Measurements from ENCODE around the gene WDR1. TPM values are rescaled to one million over a fixed set of nuclear protein-coding genes. Genes with fewer than 3 reads are reported as not detected.

Gene WDR1
- total RNA-seq, 1 experiment from 2014 or later, result 258 TPM

GRCh38 chr4:10095296-10095991 lies 21.2 kb downstream of the WDR1 start:
- POLR2A ChIA-PET (ENCODE audit: unreplicated experiment), result interaction anchor here (0.6 to 1.7 kb wide), 4 partner anchors 11 to 22 kb away, joined by 3 to 16 read pairs (median 10); partner anchors contain the start of gene WDR1

GRCh38 chr4:10094841-10095240 lies 21.8 kb downstream of the WDR1 start:
- Histone ChIP-seq H3K9me2 (ENCODE audit: insufficient read depth) (no peaks in the 10 kb centered on the region), H3K27ac (no peak overlapping the region), H3K4me2 (no peak overlapping the region), H4K20me1 (ENCODE audit: insufficient read depth) (peaks cover 28% of the 10 kb centered on the region), H3F3A (ENCODE audit: insufficient read depth, low read depth) (peaks cover 28% of the 10 kb centered on the region), H3K4me1 (replicated peaks; ENCODE audit: insufficient read depth) (peaks cover 39% of the 10 kb centered on the region), H3K27me3 (ENCODE audit: insufficient read depth, low read depth) (no peaks in the 10 kb centered on the region), H3K79me2 (ENCODE audit: low read depth) (peaks cover 53% of the 10 kb centered on the region), H3K4me3 (no peak overlapping the region), H3K9me3 (ENCODE audit: insufficient read depth, low read depth) (no peaks in the 10 kb centered on the region), H2AFZ (no peak overlapping the region), H3K36me3 (ENCODE audit: low read depth) (peaks cover 12% of the 10 kb centered on the region; the same call in 1 of the 2 replicates)
- no peak for DNase-seq
- CTCF ChIA-PET, result no interaction called here
- no TSS peak for BruUV-seq (replicated peaks)
- POLR2A ChIA-PET (ENCODE audit: unreplicated experiment), result no interaction called here
- intact Hi-C loops (cut with micrococcal nuclease; ENCODE audit: unreplicated experiment), result no loop called here
- TF ChIP-seq CTCF (conservative IDR thresholded peaks at IDR 0.05) (no peak), EZH2 (IDR thresholded peaks at IDR 0.05; ENCODE audit: low read depth) (no peak)

More at GRCh38 chr4:10095296-10095991, 21.2 kb downstream of the WDR1 start:
- Histone ChIP-seq H3K27ac (peak overlapping the region; percentile 71), H3K4me1 (replicated peaks; ENCODE audit: insufficient read depth) (peaks cover 39% of the 10 kb centered on the region), H3F3A (ENCODE audit: insufficient read depth, low read depth) (peaks cover 28% of the 10 kb centered on the region), H4K20me1 (ENCODE audit: insufficient read depth) (peaks cover 31% of the 10 kb centered on the region), H3K27me3 (ENCODE audit: insufficient read depth, low read depth) (no peaks in the 10 kb centered on the region), H3K79me2 (ENCODE audit: low read depth) (peaks cover 56% of the 10 kb centered on the region), H2AFZ (no peak overlapping the region), H3K4me3 (no peak overlapping the region), H3K4me2 (peak overlapping the region; percentile 71), H3K36me3 (ENCODE audit: low read depth) (peaks cover 12% of the 10 kb centered on the region; the same call in 1 of the 2 replicates), H3K9me3 (ENCODE audit: insufficient read depth, low read depth) (no peaks in the 10 kb centered on the region), H3K9me2 (ENCODE audit: insufficient read depth) (no peaks in the 10 kb centered on the region)
- intact Hi-C loops (cut with micrococcal nuclease; ENCODE audit: unreplicated experiment), result no loop called here
- CTCF ChIA-PET, result no interaction called here
- DNase-seq, result peak; percentile 34 to 43
- TF ChIP-seq CTCF (conservative IDR thresholded peaks at IDR 0.05), result no peak
- TF ChIP-seq EZH2 (IDR thresholded peaks at IDR 0.05; ENCODE audit: low read depth), result no peak
- BruUV-seq (replicated peaks), result no TSS peak

- H2AFZ ChIP-seq, result no peak overlapping the region
- H3K9me2 ChIP-seq (ENCODE audit: insufficient read depth), result no peaks in the 10 kb centered on the region
- no peak overlapping the region for H3K4me2 ChIP-seq
- TF ChIP-seq CTCF (conservative IDR thresholded peaks at IDR 0.05), result no peak
- TF ChIP-seq EZH2 (IDR thresholded peaks at IDR 0.05; ENCODE audit: low read depth), result no peak
- POLR2A ChIA-PET (ENCODE audit: unreplicated experiment), result no interaction called here
- H3K79me2 ChIP-seq (ENCODE audit: low read depth), result peaks cover 47% of the 10 kb centered on the region
- BruUV-seq (replicated peaks), result no TSS peak
- intact Hi-C loops (cut with micrococcal nuclease; ENCODE audit: unreplicated experiment), result no loop called here
- no peak overlapping the region for H3K4me3 ChIP-seq
- peaks cover 39% of the 10 kb centered on the region for H3K4me1 ChIP-seq (replicated peaks; ENCODE audit: insufficient read depth)
- peaks cover 28% of the 10 kb centered on the region for H4K20me1 ChIP-seq (ENCODE audit: insufficient read depth)
- no peaks in the 10 kb centered on the region for H3K27me3 ChIP-seq (ENCODE audit: insufficient read depth, low read depth)
- DNase-seq, result no peak
- H3K9me3 ChIP-seq (ENCODE audit: insufficient read depth, low read depth), result no peaks in the 10 kb centered on the region
- peaks cover 28% of the 10 kb centered on the region for H3F3A ChIP-seq (ENCODE audit: insufficient read depth, low read depth)
- H3K27ac ChIP-seq, result no peak overlapping the region
- peaks cover 17% of the 10 kb centered on the region; the same call in 1 of the 2 replicates for H3K36me3 ChIP-seq (ENCODE audit: low read depth)
- CTCF ChIA-PET, result no interaction called here
Measured at GRCh38 chr4:10093801-10094552, 22.6 kb downstream of the WDR1 start.

Measured in PC-9 (cell line).